Tibial artery (tissue), 4 donors: ENCODE data around the gene MXRA5.

ENCODE experiments used
- DNase-seq, 2 donors: peaks; one replicate each; pipeline ENCODE4 v3.0.0-alpha.2; 2019
- H3K27ac ChIP-seq, 2 donors: fragments of 200-600 bp; sonication (generic) in 1 of 2; 1 replicate in 1 of 2; 2 replicates in 1 of 2; pipeline ENCODE4 v1.5.1; 2018 to 2019; ENCODE audit warnings: mild to moderate bottlenecking in 1 of 2
- H3K27me3 ChIP-seq, 2 donors: fragments of 200-600 bp; sonication (generic) in 1 of 2; one replicate each; pipeline versions ENCODE4 v1.5.1 to v1.6.0; 2016 to 2019
- H3K36me3 ChIP-seq, 3 donors: fragments of 200-600 bp; sonication (generic) in 2 of 3; one replicate each; pipeline ENCODE4 v1.5.1; 2016 to 2019; ENCODE audit warnings: mild to moderate bottlenecking in 2 of 3
- H3K4me1 ChIP-seq, 4 donors: fragments of 200-600 bp; sonication (generic) in 2 of 4; 1 replicate in 3 of 4; 2 replicates in 1 of 4; pipeline ENCODE4 v1.5.1; 2016 to 2019
- H3K4me3 ChIP-seq, 2 donors: fragments of 200-600 bp; sonication (generic) in 1 of 2; 1 replicate in 1 of 2; 2 replicates in 1 of 2; pipeline ENCODE4 v1.5.1; 2018 to 2019; ENCODE audit warnings: mild to moderate bottlenecking in 2 of 2
- H3K9me3 ChIP-seq, 3 donors: fragments of 200-600 bp; sonication (generic) in 1 of 3; one replicate each; pipeline ENCODE4 v1.5.1; 2016 to 2019
- CTCF ChIP-seq, 2 experiments: fragments of 200-600 bp in 1 of 2; fragments of 450-650 bp in 1 of 2; IDR thresholded peaks; one replicate each; pipeline ENCODE4 v1.5.1; 2017 to 2019; ENCODE audit warnings: antibody characterized with exemption in 2 of 2, mild to moderate bottlenecking in 1 of 2, moderate library complexity in 1 of 2
- intact Hi-C: fragments of 100-400 bp; cut with DNase I; formaldehyde crosslinking; loops from one replicate; pipeline ENCODE4 v1.15.0; 2023; ENCODE audit warnings: low total_unique reads

The MXRA5 gene

GRCh38 chrX:3271834-3272186 lies 74.6 kb downstream of the MXRA5 start:
- TF ChIP-seq CTCF (IDR thresholded peaks at IDR 0.05) = no peak
- H3K27me3 ChIP-seq = no peaks in the 10 kb centered on the region
- H3K27ac ChIP-seq = no peak overlapping the region
- DNase-seq = no peak
- peaks cover 0 to 4% (median 0%) of the 10 kb centered on the region in 3 donors for H3K9me3 ChIP-seq
- peaks cover 0 to 7% (median 0%) of the 10 kb centered on the region in 4 donors for H3K4me1 ChIP-seq
- H3K36me3 ChIP-seq = no peaks in the 10 kb centered on the region
- peak overlapping the region in 1 of 2 donors; percentile 20 for H3K4me3 ChIP-seq
- intact Hi-C loops = no loop called here

- H3K4me3 ChIP-seq = peak overlapping the region in 1 of 2 donors; percentile 20
- no peak for TF ChIP-seq CTCF (IDR thresholded peaks at IDR 0.05)
- intact Hi-C loops = no loop called here
Measured at GRCh38 chrX:3271183-3271833, 75.1 kb downstream of the MXRA5 start.

GRCh38 chrX:3268829-3269228 lies 77.6 kb downstream of the MXRA5 start:
- intact Hi-C loops = no loop called here
- no peaks in the 10 kb centered on the region for H3K27me3 ChIP-seq
- no peak for TF ChIP-seq CTCF (IDR thresholded peaks at IDR 0.05)
- no peaks in the 10 kb centered on the region for H3K36me3 ChIP-seq
- H3K27ac ChIP-seq = no peak overlapping the region
- no peak overlapping the region for H3K4me3 ChIP-seq
- no peaks in the 10 kb centered on the region for H3K9me3 ChIP-seq
- DNase-seq = no peak
- peaks cover 0 to 9% (median 0%) of the 10 kb centered on the region in 4 donors for H3K4me1 ChIP-seq

More at GRCh38 chrX:3271183-3271833, 75.1 kb downstream of the MXRA5 start:
- Histone ChIP-seq H3K27me3 (no peaks in the 10 kb centered on the region), H3K9me3 (peaks cover 0 to 4% (median 0%) of the 10 kb centered on the region in 3 donors), H3K27ac (no peak overlapping the region), H3K4me1 (peaks cover 0 to 7% (median 0%) of the 10 kb centered on the region in 4 donors), H3K36me3 (no peaks in the 10 kb centered on the region)
- no peak for DNase-seq

- intact Hi-C loops = no loop called here
- DNase-seq = no peak
- Histone ChIP-seq H3K4me1 (peaks cover 0 to 17% (median 0%) of the 10 kb centered on the region in 4 donors), H3K9me3 (peaks cover 0 to 6% (median 0%) of the 10 kb centered on the region in 3 donors), H3K27ac (peak overlapping the region in 1 of 2 donors; percentile 55), H3K27me3 (no peaks in the 10 kb centered on the region), H3K36me3 (no peaks in the 10 kb centered on the region), H3K4me3 (no peak overlapping the region)
- no peak for TF ChIP-seq CTCF (IDR thresholded peaks at IDR 0.05)
Measured at GRCh38 chrX:3263681-3264126, 82.7 kb downstream of the MXRA5 start.

- no peak for DNase-seq
- intact Hi-C loops = no loop called here
- no peak for TF ChIP-seq CTCF (IDR thresholded peaks at IDR 0.05)
- peaks cover 0 to 17% (median 0%) of the 10 kb centered on the region in 4 donors for H3K4me1 ChIP-seq
- no peak overlapping the region for H3K4me3 ChIP-seq
- no peaks in the 10 kb centered on the region for H3K36me3 ChIP-seq
- H3K27me3 ChIP-seq = no peaks in the 10 kb centered on the region
- peaks cover 0 to 6% (median 0%) of the 10 kb centered on the region in 3 donors for H3K9me3 ChIP-seq
- H3K27ac ChIP-seq = peak overlapping the region in 1 of 2 donors; percentile 55
Measured at GRCh38 chrX:3262901-3263300, 83.6 kb downstream of the MXRA5 start.
